Measurements from ENCODE around the gene RIOK2.

Gene RIOK2

DNA sequence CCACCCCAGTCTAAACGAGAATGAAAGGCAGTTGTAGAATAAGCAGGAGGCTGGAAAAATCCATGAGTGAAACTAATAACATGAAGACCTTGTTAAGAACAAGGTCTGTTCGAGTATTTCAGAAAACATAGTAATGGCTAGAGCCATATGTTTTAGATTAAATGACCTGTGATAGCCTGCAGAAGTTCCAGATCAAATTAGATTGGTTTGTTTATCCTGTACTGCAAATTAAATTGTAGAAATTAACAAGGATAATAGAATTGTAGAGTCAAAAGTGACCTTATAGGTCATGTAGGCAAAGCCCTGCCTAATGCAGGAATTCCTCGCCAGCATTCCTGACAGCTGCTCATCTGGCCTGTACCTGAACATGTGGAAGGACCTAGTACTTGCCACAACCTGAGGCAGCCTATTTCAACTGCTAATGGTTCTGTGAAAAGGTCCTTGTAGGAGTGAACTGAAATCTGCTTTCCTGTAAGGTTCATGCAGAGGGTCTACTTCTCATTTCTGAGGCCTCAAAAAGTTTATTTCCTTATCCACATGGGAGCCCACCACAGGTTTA lies 57.8 kb downstream of the RIOK2 start:
- DNase-seq (ENCODE audit: low read depth in 2 of 2) = no peak

DNA sequence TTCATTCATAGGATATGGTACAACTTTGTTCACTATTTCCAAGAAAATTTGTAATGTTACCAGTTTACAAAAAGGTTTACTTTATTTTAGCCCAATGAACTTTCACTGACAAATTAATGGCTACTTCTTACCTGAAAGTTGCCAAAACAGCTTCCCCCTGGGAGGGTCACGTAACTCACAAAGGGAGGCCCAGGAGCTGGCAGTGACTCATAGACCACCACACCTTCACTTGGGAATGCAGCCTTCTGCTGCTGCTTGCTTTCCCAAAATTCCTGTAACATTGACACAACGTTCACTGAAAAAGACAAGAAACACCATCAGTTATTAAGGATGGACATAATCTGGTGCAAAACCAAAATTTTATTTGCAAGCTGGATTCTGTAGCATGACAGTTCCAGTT lies 58.7 kb downstream of the RIOK2 start:
- no peak for DNase-seq (ENCODE audit: low read depth in 2 of 2)

DNA sequence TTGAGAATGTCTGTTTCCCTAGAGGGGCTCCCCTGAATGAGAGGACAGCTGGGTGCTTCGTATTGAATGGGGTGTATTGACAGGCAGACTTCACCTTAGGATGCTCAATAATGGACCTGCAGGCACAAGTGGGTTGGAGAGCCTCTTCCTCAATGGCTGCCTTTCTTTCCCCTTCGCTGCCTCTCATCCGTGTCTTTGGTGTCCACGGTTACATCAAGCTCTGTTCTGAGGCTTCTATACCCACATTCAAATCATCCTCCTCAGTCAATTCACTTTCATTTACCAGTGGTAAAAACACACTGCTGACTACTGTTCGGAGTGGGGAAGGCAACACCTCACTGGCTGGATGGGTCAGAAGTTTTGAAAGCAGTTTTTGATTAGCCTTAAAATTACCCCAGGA lies 61.2 kb downstream of the RIOK2 start:
- no peak for DNase-seq (ENCODE audit: low read depth in 2 of 2)

DNA sequence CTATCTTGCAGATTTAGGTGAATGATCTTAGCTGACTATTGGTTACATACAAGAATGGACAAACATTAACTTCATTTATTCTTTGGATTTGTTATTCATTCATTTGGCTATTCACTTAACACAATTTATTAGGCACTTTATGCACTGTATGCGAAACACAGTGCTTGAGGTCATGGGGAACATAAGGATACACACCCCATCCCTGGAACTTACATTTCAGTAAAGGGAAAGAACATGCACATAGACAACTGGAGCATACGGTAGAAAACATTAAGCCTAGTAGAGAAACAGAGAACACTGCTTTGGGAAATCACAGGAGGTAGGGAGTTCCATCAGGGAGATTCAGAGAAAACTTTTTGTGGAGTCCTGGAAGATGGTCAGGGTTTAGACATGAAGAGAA lies 62.9 kb downstream of the RIOK2 start:
- DNase-seq (ENCODE audit: low read depth in 2 of 2) = no peak

DNA sequence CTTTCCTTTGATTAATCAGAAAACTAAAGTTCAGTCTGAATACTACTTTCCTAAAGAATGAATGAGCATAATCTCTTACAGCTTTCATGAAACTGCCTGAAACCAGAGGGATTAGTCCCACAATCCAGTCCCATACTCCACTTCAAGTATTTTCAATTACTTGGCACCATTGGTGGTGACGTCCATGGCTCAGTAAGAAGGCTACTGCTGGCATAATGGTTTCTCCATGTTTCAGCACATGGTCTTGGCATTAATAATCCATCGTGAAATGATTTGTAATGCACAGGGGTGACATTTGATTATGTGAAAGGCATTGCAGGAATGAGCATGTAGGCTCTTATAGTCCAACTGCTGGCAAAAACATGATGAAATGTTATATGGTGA lies 64.0 kb downstream of the RIOK2 start:
- no peak for DNase-seq (ENCODE audit: low read depth in 2 of 2)

DNA sequence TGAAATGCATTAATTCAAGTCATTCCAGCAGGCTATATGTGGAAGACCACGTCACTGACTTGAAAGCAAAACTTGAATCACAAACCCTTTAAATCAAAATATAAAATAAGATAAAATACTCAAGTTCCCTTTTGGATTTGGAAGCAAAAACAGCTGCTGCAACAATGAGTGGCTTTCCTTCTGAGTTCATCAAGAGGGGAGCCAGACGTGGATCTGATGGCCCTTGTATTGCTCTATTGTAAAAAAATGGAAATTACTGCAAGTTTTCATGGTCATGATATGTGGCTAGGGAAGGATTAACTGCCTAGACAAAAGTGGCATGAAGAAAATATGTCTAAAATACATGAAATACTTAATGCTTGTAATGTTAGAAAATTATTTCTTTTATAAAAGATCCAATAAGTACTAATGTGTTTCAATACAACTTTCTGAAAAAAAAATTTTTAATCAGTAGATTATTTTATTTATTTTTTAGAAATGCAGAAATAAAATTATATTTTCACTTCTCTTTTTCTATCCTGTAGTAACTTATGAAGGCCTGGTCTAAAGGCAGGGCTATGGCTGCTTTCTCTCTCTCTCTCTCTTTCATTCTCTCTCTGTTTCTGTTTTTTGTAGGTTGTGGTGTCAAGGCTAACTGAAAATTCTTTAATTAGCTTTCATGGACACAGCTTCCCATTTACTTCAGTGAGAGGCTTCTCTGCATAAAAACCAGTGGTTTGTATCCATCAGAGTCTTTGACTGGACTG lies 64.6 kb downstream of the RIOK2 start:
- DNase-seq (ENCODE audit: low read depth in 2 of 2) = no peak

DNA sequence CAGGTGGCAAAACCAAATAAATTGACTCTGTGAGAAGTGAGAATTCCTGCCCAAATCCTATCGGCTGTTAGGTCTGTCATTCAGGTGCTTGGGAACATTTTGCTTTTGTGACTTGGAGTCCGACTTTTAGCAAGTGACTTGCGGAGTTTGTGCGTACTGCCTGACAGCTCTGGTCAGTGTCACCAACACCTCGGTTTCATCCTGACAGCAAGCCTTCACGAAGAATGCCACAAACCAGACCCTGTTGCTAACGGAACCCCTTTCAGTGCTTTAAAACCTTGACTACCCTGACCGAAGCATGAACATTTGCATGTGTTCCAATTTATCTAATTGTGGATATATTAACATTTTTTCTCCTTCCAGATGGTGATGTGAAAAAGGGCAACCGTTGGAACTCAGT lies 67.1 kb downstream of the RIOK2 start:
- no peak for DNase-seq (ENCODE audit: low read depth in 2 of 2)

DNA sequence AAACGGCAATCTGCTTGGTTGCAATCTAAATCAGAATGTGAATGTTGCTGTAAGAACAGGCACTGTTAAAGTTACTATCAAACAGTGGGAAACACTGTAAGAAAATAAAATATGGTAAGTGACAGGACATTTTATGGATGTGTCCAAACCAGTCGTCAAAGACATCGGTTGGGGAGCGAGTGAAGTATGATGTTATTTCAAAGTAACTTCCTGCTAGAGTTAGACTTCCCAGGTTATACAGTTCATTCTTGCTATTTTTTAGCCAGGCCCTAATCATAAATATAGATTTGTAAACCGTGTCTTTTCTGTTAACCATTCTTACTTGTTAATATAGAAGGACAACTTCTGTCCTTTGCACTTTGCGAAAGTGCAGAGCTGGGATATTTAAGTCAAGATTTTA lies 70.8 kb downstream of the RIOK2 start:
- no peak for DNase-seq (ENCODE audit: low read depth in 2 of 2)

DNA sequence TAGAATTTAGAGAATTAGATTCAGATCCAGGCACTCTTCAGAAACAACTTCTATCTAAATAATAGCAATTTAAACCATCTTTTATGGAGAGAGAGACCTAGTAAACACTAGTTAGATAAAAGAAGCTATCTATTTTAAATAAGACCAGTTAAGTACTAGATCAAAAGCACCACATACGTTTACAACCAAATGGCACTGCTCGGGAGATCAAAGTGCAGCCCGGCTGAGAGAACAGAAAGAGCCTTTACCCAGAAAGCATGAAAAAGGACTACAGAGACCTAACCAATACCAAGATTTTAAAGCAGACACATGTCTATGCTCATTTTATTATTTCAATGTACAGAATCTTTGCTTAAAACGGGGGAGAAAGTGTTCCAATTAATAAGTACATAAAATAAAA lies 71.4 kb downstream of the RIOK2 start:
- DNase-seq (ENCODE audit: low read depth in 2 of 2) = no peak

DNA sequence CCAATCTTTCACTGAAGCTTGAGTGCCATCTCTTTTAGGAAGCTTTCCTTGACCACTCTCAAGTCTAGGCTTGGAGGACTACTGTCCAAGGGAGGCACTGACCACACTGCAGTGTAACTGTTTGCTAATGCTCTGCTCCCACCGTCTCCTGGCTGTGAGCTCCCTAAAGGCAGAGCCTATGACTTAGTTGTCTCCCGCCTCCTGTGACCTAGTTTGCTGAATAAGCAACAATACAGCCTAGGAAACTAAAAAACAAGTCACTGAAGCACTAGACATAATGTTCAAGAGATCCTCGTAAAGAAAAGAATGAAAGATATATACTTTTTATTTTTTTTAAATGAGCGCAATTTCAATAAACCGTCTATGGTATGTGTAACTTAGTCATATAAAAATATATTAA lies 72.0 kb downstream of the RIOK2 start:
- no peak for DNase-seq (ENCODE audit: low read depth in 2 of 2)
